GM21367 (cell line): ENCODE results near the gene CTIF.

ENCODE experiments used
- ATAC-seq: cut with Tn5 transposase; IDR thresholded peaks from one replicate; pipeline ENCODE4 v1.9.1; 2021; ENCODE audit not compliant: unreplicated experiment

CTIF gene

GRCh38 chr18:48573632-48574283, 34.9 kb downstream of the CTIF start:
- ATAC-seq = no peak

GRCh38 chr18:48574667-48575300, 36.0 kb downstream of the CTIF start:
- ATAC-seq = no peak

- no peak for ATAC-seq
Observed at GRCh38 chr18:48575301-48575657, 36.4 kb downstream of the CTIF start.

DNA sequence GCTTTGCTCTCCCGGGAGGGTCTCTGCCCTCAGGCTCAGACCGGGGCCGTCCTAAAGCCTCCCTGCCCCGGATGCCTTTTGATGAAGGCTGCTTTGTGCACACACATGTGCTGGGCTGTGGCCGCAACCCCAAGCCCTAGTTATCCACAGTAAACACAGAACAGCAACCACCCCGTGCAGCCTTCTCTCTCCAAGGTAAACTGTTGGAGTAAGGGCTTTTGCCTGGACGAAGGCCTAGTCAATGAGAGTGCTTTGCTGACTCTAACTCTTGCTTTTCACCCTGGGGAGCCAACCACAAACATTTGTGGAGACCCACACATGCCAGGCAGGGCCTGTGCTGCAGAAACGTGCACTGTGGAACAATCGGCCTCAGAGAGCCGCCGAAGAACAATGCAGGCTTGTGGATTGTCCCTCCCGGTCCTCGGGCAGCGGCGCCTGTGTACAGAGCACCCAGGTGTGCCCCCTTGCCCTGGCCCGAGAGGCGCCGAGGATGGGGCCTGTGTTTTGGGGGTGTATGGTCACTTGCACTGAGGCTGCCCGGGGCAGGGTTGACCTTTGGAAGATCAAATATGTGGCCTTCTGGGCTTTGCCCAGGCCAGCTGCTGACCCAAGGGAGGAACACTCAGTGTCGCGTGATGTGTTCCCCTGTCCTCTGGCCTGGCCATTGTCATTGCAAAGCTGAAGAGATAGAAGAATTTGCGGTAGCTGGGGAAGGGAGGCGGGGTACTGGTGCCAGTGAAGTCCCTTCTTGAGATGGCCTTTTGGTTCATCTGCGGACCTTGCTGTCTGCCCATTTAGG, 37.0 kb downstream of the CTIF start:
- ATAC-seq = no peak

DNA sequence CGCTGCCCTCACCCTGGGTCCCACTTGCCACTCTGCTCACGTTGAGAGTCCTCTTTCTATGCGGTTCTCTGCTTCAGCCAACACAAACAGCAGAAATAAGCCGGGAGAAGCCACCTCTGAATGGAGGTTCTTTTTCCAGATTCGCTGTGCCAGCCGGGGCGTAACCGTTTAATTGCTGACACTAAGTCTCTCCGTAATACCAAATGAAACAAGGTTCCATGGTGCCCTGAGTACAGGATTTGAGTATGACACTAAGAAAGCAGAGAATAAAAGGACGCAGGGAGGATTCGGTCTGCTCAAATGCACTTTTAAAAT, 37.6 kb downstream of the CTIF start:
- ATAC-seq = no peak

GRCh38 chr18:48577478-48578190, 38.8 kb downstream of the CTIF start:
- ATAC-seq = no peak

DNA sequence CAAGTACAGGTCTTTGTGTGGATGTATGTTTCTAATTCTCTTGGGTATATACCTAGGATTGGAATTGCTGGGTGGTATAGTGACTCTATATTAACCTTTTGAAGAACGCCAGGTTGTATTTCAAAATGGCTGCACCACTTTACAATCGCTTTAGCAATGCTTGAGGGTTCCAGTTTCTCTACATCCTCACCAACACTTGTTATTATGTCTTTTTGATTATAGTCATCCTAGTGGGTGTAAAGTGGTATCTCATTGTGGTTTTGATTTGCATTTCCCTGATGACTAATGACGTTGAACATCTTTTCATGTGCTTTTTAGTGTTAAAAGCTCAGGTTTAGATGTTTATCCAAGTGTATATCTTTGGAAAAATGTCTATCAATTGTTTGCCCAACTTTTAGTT, 39.5 kb downstream of the CTIF start:
- ATAC-seq = no peak

GRCh38 chr18:48580066-48580465, 41.2 kb downstream of the CTIF start:
- ATAC-seq = no peak

DNA sequence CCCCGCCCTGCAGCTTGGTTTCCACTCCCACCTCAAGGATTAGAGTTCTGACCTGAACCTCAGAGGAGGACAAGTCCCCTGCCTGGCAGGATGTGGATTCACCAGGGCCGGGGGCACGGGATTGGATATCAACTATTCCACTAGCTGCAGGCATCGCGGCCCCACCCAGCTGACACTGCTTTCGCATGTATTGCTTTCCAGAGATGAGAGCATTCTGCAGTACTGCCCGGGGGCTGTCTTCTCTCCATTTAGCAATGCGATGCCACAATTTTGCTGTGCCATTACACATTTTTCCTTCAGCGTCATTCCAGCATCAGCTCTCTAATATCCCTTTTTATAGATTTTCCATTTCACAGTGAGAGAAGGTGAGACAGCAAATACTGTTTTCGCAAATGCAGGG, 42.0 kb downstream of the CTIF start:
- ATAC-seq = no peak

DNA sequence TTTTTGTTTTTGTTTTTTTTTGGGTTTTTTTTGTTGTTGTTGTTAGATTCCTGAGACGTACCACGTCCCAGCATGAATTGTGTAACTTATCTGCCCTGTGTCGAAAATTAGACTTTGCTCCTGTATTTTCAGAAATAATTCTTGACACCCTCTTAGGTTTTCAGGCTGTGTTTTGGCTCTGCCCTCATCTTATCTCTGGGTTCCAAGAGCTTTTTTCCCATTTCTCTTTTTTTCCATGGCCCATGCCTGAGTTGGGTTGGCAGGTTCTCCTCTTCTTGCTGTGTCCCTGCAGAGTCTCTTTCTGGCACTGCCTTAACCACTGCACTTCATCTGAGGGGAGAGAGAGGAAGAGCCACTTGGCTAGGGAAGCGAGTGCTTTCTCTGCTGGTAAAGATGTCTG, 42.4 kb downstream of the CTIF start:
- ATAC-seq = no peak

DNA sequence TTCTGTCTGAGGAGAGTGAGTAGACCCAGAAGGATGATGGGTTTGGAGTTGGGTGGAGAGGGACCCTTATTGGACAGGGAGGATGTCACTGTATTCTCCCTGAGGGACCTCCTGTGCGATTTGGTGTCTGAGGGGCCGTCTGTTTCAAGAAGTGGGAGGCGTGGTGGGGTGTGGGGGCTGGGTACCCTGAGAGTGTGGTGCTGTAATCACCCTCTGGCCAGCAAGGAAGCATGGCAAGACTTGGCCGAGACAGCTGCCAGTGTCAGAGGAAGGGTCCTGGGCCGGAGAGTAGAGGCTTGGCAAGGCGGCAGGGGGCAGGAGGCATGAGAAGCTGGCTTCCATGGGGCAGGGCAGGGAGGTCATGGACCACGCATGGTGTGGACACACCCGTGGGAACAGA, 43.1 kb downstream of the CTIF start:
- no peak for ATAC-seq

GRCh38 chr18:48582946-48583345, 44.1 kb downstream of the CTIF start:
- no peak for ATAC-seq

GRCh38 chr18:48583573-48583972, 44.7 kb downstream of the CTIF start:
- ATAC-seq = no peak

DNA sequence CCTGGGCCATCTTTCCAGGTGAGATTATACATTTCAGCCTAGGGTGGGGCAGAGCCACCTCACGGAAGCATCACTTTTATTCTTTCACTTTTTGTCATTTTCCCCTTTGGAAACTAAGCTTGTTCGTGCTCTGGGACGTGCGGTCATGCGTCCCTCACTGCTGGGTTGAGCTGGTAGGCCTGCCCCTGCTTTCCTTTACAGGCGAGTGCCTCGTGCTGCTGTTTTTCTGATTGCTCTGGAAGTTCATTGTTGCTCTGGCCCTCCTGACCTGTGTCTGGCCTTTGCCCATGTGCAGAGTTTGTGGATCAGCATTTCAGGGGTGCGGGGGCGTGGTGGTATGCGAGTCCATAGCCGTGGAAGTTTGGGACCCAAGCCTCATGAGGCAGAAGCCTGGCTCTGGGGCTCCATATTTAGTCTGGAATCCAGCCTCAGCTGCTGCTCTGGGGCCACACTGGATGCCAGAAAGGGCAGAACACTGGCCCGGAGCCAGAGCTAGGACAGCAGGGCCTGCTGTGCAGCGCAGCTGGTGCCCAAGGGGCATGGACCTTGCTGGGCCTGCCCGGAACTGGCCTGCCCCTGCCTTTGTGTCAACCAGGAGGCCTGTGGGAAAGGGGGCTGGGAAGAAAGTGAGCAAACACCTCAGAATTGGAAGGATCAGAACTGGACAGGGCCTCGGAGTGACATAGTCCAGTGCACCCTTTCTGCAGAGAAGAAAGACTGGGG, 51.1 kb downstream of the CTIF start:
- ATAC-seq = no peak

DNA sequence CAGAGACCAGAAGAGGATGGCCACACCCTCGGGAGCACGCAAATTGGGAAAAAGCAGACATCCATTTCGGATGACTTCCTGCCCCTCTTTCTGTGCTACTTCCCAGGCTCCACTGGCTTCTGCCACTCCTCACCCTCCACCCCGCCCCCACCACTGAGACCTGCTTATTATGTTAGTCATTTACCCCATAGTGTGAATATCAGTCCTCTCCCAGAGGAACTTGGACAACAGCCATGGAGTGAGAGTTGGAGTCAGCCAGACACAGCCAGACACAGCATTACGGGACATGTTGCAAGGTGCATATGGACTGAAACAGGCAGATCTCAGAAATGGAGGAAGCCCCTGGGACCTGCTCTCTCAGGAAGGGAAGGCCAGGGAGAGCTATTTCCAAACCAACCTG, 51.8 kb downstream of the CTIF start:
- no peak for ATAC-seq

DNA sequence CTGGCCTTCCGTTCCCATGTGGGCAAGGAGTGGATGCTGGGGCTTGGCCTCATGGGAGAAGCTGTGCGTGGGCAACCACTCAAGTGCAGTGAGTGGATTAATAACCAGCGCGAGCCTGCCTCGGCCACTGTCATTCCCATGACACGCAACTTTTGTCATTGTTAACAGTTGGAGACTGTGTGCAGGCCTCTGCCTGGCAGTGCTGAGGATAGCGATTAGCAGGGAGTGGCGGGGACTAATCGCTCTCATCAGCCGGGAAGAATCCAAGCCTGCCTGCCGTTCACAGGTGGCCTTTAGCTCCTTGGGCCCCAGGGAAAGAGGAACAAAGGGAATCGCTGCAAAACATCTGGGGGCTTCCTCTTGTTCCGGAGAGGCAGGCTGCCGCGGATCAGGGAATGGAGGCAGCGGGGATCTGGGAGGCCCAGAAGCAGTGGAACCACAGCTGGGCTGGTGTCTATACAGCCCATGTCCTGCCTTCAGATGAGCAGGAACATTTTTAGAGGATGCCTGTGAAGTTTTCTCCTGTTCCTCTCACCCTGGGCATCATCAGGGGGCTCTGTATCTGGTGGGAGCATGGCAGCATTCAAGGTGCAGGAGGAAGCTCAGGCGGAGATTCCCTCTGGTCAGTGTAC, 53.8 kb downstream of the CTIF start:
- ATAC-seq = no peak

DNA sequence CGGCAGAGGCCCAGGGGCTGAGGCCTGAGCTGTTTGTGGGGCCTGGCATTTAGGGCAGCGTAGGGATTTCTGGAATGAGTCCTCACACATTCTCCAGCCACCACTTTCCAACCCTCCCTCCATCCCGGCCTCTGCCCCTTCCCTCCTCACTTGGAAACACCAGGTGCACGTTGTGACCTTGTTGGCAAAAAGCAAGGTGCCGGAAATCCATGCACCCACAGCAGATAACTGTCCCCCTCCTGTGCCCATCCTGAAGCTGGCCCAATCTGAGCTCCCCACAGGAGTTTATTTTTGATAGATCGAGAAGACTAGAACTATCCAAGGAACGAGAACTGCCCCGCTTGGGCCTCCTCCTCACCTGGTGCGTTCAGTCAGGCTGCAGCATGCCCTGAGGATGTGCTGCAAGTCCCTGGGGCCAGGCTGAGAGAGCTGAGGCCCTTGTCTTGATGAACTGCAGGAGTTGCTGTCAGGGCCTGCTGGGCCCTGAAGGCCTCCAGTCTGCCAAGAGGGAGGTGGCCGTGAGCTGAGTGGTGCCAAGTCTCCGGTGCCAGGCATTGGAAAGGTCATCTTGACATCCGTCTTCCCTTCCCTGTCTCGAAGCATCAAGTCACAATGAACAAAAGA, 55.8 kb downstream of the CTIF start:
- ATAC-seq = no peak

DNA sequence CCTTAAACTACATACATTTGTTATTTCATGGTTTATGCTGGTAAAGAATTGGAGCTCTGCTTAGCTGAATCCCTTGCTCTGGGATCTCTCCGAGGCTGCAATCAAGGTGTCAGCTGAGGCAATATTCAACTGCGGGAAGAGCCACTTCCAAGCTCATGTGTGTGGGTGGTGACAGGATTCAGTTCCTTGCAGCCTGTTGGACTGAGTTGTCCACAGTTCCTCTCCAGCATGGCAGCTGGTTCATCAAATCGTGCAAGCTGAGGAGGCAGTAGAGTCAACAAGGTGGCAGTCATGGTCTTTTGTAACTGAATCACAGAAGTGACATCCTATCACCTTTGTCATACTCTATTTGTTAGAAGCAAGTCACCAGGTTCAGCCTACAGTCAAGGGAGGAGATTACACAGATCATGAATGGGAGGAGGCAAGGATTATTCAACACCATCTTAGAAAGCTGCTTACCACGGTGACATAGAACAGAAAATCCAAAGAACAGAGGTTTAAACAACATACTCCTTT, 56.9 kb downstream of the CTIF start:
- no peak for ATAC-seq

- ATAC-seq = no peak
Observed at GRCh38 chr18:48597110-48597509, 58.3 kb downstream of the CTIF start.

GRCh38 chr18:48597671-48598070, 58.8 kb downstream of the CTIF start:
- ATAC-seq = no peak
